Pancreas (tissue), 10 donors: ENCODE measurements around the gene GAB2. TPM values are rescaled to one million over a fixed set of nuclear protein-coding genes. Genes with fewer than 3 reads are reported as not detected.

Experiments used
- ATAC-seq, 4 donors: fragments of 200-7000 bp; cut with Tn5 transposase; one replicate each; pipeline versions ENCODE4 v1.8.0 to v1.9.1; 2020; ENCODE audit warnings: mild to moderate bottlenecking in 4 of 4, moderate library complexity in 4 of 4
- DNase-seq, 6 donors: peaks; one replicate each; pipeline ENCODE4 v3.0.0-alpha.2; 2020
- FAIRE-seq: peaks from 2 replicates; lab custom pipeline; 2012; peaks lifted over from hg19 to GRCh38; lab: Jason Lieb, UNC
- H3K27ac ChIP-seq, 4 donors: fragments of 200-600 bp; sonication (generic); 1 replicate in 3 of 4; 2 replicates in 1 of 4; pipeline versions ENCODE4 v1.5.0 to v1.8.0; 2020
- H3K27me3 ChIP-seq, 4 donors: fragments of 200-600 bp; one replicate each; pipeline ENCODE4 v1.8.0; 2021
- H3K36me3 ChIP-seq, 3 donors: fragments of 200-600 bp; sonication (generic) in 1 of 3; one replicate each; pipeline versions ENCODE4 v1.5.0 to v1.8.0; 2020 to 2021
- H3K4me1 ChIP-seq, 3 donors: fragments of 200-600 bp; one replicate each; pipeline ENCODE4 v1.8.0; 2021
- H3K4me3 ChIP-seq, 4 donors: fragments of 200-600 bp; sonication (generic) in 2 of 4; one replicate each; pipeline versions ENCODE4 v1.5.0 to v1.8.0; 2020 to 2021
- H3K9me3 ChIP-seq, 4 donors: fragments of 200-600 bp; one replicate each; pipeline ENCODE4 v1.8.0; 2021
- WGBS, 2 donors: extraction: QIAGEN DNeasy Blood & Tissue Kit; methylation state at CpG; one replicate each; pipeline ENCODE4 v1.1.7; 2013; 5-methylcytosine and 5-hydroxymethylcytosine counted together
- intact Hi-C, 3 donors: fragments of 100-400 bp; cut with DNase I; formaldehyde crosslinking; loops; one replicate each; pipeline versions ENCODE4 v1.11.1 to v1.14.2; 2022
- polyA plus RNA-seq, 2 donors: library from polyadenylated mRNA; stranded (reverse); fragments of 200-250 nt; gene quantifications; one replicate each; pipeline ENCODE4 v1.2.3, GENCODE V29; 2013
- total RNA-seq, 6 donors: library from RNA; stranded (reverse); fragmentation: NEBNext Ultra II Directional in 4 of 6; extraction: Animal tissue kit (Norgen Biotek cat#: 25700) in 4 of 6; gene quantifications; one replicate each; pipeline versions ENCODE4 v1.2.1 to v1.2.4, GENCODE V29; 2021 to 2023
- TF ChIP-seq, protein P1 (sequence below), 4 donors: fragments of 200-600 bp; sonication (generic) in 3 of 4; IDR thresholded peaks; one replicate each; pipeline versions ENCODE4 v1.5.0 to v1.8.0; 2021; ENCODE audit warnings: antibody characterized with exemption in 4 of 4
- donor health status: healthy with polysubstance abuse.
- donor health status: DM: no; HTN: no; CAD: no; lungs with moderate emphysema.
- donor health status: DM: no; HTN: no; CAD: no.
- donor health status: control.
- donor health status: control.
- donor health status: Bipolar disorder and iron deficiency.
- donor health status: DM: yes; HTN: yes; CAD: no.
- donor health status: DM: no; HTN: no; CAD: no.
- donor health status: DM: no; HTN: no; CAD: no.
- donor health status: DM: yes; HTN: yes; CAD: no.

Gene GAB2
- total and polyA plus RNA-seq, 8 donors: 3.1 to 17.8 (median 9.4) TPM

GRCh38 chr11:78428773-78429172 is 11.2 kb upstream of the GAB2 start:
- H3K4me3 ChIP-seq: no peak overlapping the region
- no peaks in the 10 kb centered on the region for H3K9me3 ChIP-seq
- H3K27me3 ChIP-seq: no peaks in the 10 kb centered on the region
- H3K36me3 ChIP-seq: no peaks in the 10 kb centered on the region
- intact Hi-C loops: loop anchor here in 1 of 3 donors (10.0 kb wide), 1 partner anchor 204 kb away; no protein-coding TSS in a partner anchor
- WGBS, 2 donors: 77 to 84% methylated on average over 3 of the region's 3 CpGs
- H3K27ac ChIP-seq: no peak overlapping the region
- DNase-seq (no peak), FAIRE-seq (no peak), ATAC-seq (no peak)
- TF ChIP-seq, protein P1, sequence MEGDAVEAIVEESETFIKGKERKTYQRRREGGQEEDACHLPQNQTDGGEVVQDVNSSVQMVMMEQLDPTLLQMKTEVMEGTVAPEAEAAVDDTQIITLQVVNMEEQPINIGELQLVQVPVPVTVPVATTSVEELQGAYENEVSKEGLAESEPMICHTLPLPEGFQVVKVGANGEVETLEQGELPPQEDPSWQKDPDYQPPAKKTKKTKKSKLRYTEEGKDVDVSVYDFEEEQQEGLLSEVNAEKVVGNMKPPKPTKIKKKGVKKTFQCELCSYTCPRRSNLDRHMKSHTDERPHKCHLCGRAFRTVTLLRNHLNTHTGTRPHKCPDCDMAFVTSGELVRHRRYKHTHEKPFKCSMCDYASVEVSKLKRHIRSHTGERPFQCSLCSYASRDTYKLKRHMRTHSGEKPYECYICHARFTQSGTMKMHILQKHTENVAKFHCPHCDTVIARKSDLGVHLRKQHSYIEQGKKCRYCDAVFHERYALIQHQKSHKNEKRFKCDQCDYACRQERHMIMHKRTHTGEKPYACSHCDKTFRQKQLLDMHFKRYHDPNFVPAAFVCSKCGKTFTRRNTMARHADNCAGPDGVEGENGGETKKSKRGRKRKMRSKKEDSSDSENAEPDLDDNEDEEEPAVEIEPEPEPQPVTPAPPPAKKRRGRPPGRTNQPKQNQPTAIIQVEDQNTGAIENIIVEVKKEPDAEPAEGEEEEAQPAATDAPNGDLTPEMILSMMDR (IDR thresholded peaks at IDR 0.05): no peak
- H3K4me1 ChIP-seq: peaks cover 0 to 5% (median 0%) of the 10 kb centered on the region in 3 donors

DNA sequence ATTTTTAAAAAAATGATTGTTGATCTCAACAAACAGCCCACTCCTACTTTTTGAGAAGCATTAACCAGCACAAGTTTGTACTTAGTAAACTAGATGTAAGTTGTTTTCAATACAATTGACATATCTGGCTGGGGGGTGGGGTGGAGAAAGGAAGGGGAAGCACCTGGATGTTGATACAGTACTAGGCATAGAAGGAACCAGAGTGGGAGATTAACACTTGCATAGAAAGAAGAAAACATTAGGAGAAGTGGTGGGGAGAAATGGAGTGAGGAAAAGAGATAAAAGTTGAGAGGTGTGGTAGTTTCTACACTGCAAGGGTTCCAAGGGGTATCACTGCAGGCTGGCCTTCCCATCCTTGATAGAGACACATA is 10.6 kb upstream of the GAB2 start:
- no peak for DNase-seq
- Histone ChIP-seq H3K27ac (no peak overlapping the region), H3K4me3 (no peak overlapping the region), H3K4me1 (peaks cover 0 to 5% (median 0%) of the 10 kb centered on the region in 3 donors), H3K9me3 (no peaks in the 10 kb centered on the region), H3K36me3 (no peaks in the 10 kb centered on the region), H3K27me3 (no peaks in the 10 kb centered on the region)
- intact Hi-C loops: loop anchor here in 1 of 3 donors (10.0 kb wide), 1 partner anchor 203 kb away; no protein-coding TSS in a partner anchor
- FAIRE-seq: no peak
- no peak for ATAC-seq
- TF ChIP-seq, protein P1 (IDR thresholded peaks at IDR 0.05): no peak

GRCh38 chr11:78427615-78428265 is 10.1 kb upstream of the GAB2 start:
- Histone ChIP-seq H3K36me3 (no peaks in the 10 kb centered on the region), H3K4me3 (no peak overlapping the region), H3K27me3 (no peaks in the 10 kb centered on the region), H3K4me1 (peaks cover 0 to 5% (median 0%) of the 10 kb centered on the region in 3 donors), H3K9me3 (no peaks in the 10 kb centered on the region), H3K27ac (no peak overlapping the region)
- DNase-seq (no peak), ATAC-seq (no peak), FAIRE-seq (no peak)
- TF ChIP-seq, protein P1 (IDR thresholded peaks at IDR 0.05): no peak
- WGBS, 2 donors: 88 to 89% methylated on average over 11 of the region's 11 CpGs
- intact Hi-C loops: loop anchor here in 1 of 3 donors (10.0 kb wide), 1 partner anchor 203 kb away; no protein-coding TSS in a partner anchor

- H3K36me3 ChIP-seq: no peaks in the 10 kb centered on the region
- ATAC-seq: no peak
- no peak overlapping the region for H3K4me3 ChIP-seq
- H3K27ac ChIP-seq: no peak overlapping the region
- TF ChIP-seq, protein P1 (IDR thresholded peaks at IDR 0.05): no peak
- DNase-seq: no peak
- H3K4me1 ChIP-seq: peaks cover 0 to 5% (median 0%) of the 10 kb centered on the region in 3 donors
- 89 to 97% methylated on average over 1 of the region's 1 CpG for WGBS, 2 donors
- FAIRE-seq: no peak
- H3K9me3 ChIP-seq: no peaks in the 10 kb centered on the region
- intact Hi-C loops: loop anchor here in 1 of 3 donors (10.0 kb wide), 1 partner anchor 202 kb away; no protein-coding TSS in a partner anchor
- H3K27me3 ChIP-seq: no peaks in the 10 kb centered on the region
These were observed 9.2 kb upstream of the GAB2 start for GRCh38 chr11:78426845-78427244.
